Esophagus squamous epithelium (tissue), 4 donors: ENCODE data around the gene ACSL4.

ENCODE experiments used
- CTCF ChIP-seq, 6 experiments: fragments of 450-650 bp in 4 of 6; fragments of 200-600 bp in 2 of 6; sonication (generic) in 2 of 6; IDR thresholded peaks; one replicate each; pipeline ENCODE4 v1.5.1; 2016 to 2019; ENCODE audit warnings: antibody characterized with exemption in 6 of 6, mild to moderate bottlenecking in 4 of 6, moderate library complexity in 4 of 6
- POLR2A ChIP-seq, 4 donors: fragments of 450-650 bp; IDR thresholded peaks; one replicate each; pipeline ENCODE4 v1.6.1; 2017; ENCODE audit warnings: antibody characterized with exemption in 4 of 4, mild to moderate bottlenecking in 4 of 4, moderate library complexity in 3 of 4

DNA sequence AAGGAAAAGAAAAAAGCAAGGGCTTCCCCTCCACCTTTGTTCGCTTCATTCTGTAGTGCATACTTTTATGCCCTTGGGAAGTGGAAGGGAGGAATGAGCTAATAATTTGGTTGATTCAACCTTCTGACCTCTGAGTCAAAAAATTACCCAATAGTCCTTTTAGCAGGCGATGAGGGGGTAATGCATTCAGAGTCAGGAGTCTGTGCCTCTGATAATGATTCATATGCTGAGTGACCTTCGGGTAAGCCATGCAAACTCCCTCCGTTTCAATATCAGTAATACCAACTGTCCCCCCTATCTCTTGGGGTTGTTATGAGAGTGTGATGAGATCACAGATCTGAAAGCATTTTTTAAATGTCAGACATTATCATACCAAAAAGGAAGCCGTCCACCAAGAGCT lies 41.6 kb upstream of the ACSL4 start:
- TF ChIP-seq CTCF (IDR thresholded peaks at IDR 0.05) (no peak), POLR2A (IDR thresholded peaks at IDR 0.05) (no peak)
